Measurements from ENCODE around the gene WNT3.

The WNT3 gene

DNA sequence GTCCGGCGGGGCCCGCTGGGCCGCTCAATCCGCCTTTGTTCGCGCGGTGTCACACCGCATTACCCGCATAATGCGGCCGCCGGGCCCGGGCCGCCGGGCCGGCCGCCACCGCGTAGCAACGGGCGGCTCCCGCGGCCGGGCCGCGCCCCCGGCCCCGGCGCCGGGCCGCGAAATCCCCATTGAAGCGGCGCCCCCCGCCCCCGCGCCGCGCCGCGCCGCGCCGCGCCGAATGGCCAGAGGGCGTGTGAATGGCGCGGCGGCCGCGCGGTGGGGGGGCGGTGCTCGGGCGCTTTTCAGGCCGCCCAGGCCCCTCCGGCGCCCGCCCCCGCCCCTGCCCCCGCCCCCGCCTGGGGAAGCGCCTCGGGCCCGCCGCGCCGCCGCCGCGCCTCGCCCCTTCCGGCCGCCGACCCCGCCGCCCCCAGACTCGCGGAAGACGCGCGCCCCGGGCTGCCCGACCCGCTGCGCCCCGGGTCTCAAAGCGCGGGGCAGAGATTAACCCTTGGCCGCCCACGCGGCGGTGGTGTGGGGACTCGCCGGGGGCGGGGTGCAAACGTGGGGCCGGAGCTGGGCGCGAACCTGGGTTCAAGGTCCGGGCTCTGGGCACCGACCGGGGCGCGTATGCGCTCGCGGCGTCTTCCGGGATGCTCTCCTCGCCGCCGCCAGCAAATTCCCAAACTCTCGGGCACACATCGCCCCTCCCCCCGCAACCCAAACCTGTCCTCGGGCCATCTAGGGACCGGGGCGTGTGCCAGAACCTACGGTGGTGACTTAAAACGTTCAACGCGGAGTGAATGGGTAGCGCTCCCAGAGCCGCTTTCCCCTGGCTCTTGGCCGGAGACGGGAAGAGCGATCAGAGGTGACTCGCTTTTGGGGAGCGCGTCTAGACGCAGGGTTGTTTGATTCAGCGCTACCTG, 46.7 kb downstream of the WNT3 start:
- peak overlapping the region; percentile 92 for H3K4me2 ChIP-seq (ENCODE audit: low read length)
- TF ChIP-seq EZH2 (IDR thresholded peaks at IDR 0.05; ENCODE audit: borderline replicate concordance, low read length), result no peak
- TF ChIP-seq, protein P1, sequence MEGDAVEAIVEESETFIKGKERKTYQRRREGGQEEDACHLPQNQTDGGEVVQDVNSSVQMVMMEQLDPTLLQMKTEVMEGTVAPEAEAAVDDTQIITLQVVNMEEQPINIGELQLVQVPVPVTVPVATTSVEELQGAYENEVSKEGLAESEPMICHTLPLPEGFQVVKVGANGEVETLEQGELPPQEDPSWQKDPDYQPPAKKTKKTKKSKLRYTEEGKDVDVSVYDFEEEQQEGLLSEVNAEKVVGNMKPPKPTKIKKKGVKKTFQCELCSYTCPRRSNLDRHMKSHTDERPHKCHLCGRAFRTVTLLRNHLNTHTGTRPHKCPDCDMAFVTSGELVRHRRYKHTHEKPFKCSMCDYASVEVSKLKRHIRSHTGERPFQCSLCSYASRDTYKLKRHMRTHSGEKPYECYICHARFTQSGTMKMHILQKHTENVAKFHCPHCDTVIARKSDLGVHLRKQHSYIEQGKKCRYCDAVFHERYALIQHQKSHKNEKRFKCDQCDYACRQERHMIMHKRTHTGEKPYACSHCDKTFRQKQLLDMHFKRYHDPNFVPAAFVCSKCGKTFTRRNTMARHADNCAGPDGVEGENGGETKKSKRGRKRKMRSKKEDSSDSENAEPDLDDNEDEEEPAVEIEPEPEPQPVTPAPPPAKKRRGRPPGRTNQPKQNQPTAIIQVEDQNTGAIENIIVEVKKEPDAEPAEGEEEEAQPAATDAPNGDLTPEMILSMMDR (IDR thresholded peaks at IDR 0.05; ENCODE audit: low read length), result no peak
- peak overlapping the region; percentile 74 for H3K27ac ChIP-seq (ENCODE audit: low read depth, low read length, poor library complexity, severe bottlenecking)
- no peaks in the 10 kb centered on the region for H3K36me3 ChIP-seq (ENCODE audit: insufficient read depth, low read length)
- peak overlapping the region; percentile 75 for H3K4me3 ChIP-seq (ENCODE audit: low read depth, low read length, poor library complexity, severe bottlenecking)
- no peak overlapping the region for H2AFZ ChIP-seq (ENCODE audit: low read length)
- no peaks in the 10 kb centered on the region for H3K9me3 ChIP-seq (ENCODE audit: low read length)
- H3K9me2 ChIP-seq (ENCODE audit: low read depth, low read length), result no peaks in the 10 kb centered on the region
- peak overlapping the region; percentile 83 for H3K9ac ChIP-seq (ENCODE audit: low read length)
- no peaks in the 10 kb centered on the region for H3K27me3 ChIP-seq (ENCODE audit: insufficient read depth, low read length)
- H3K4me1 ChIP-seq (ENCODE audit: insufficient read depth, low read length, severe bottlenecking), result peaks cover 63% of the 10 kb centered on the region
- H3K79me2 ChIP-seq (ENCODE audit: insufficient read depth, low read length), result no peaks in the 10 kb centered on the region
- no peaks in the 10 kb centered on the region for H4K20me1 ChIP-seq (ENCODE audit: insufficient read depth, low read length)
- H3F3A ChIP-seq (ENCODE audit: insufficient read depth, low read length), result no peaks in the 10 kb centered on the region

DNA sequence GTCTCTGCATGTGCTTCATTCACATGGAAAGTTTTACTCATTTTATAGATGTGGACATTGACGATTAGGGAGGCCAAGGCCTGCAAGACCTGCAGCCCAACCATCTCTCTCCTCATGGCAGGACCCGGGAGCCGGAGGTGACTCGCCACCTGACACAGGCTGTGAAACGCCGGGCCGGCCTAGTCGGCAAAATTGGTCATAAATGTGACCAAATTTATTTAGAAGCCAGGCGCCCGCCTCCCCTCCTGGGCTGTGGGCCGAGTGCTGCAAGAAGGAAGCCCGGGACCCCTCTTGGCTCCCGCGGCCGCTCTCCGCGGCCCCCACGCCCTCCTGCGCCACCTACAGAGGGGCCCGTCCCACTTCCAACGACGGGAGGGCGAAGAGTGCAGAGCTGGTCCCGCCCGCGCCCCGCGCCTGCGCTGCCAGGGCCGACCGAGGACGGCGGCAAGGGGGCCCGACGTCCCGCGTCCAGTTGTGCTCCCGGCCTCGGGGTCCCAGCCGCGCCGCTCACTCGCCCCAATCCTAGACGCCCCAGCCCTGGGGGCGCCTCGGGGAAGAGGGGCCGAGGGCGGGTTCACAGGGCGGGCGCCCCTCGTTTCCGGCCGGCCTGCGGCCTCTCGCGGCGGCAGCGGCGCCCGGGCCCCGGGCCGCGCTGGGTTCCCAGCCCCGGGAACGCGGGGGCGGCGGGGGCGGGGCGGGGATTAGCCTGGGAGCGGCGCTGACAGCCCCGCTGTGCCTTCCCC, 47.5 kb downstream of the WNT3 start:
- peak overlapping the region; percentile 79 for H3K9ac ChIP-seq (ENCODE audit: low read length)
- H3K27ac ChIP-seq (ENCODE audit: low read depth, low read length, poor library complexity, severe bottlenecking), result peak overlapping the region; percentile 73

DNA sequence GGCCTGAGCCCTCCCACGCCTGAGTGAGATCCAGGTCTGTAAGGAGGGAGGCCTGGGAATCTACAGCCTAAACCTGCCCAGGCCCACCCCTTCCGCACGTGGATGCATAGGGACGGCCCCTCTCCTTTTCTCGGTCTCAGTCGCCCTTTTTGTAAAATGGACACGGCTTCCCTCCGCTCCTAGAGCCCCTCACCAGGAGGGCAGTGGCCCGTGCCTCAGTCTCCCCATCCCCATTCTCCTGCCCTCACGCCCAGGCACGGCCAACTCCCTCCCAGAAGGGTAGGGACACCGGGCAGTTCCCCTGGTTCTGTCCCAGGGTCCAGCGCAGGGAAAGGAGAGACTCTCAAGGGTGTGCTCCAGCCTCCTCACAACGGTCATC, 48.1 kb downstream of the WNT3 start:
- Histone ChIP-seq H3K4me2 (ENCODE audit: low read length) (peak overlapping the region; percentile 77), H3K9me2 (ENCODE audit: low read depth, low read length) (no peaks in the 10 kb centered on the region), H3K9ac (ENCODE audit: low read length) (peak overlapping the region; percentile 79), H4K20me1 (ENCODE audit: insufficient read depth, low read length) (no peaks in the 10 kb centered on the region), H3F3A (ENCODE audit: insufficient read depth, low read length) (no peaks in the 10 kb centered on the region), H3K4me1 (ENCODE audit: insufficient read depth, low read length, severe bottlenecking) (peaks cover 60% of the 10 kb centered on the region), H3K79me2 (ENCODE audit: insufficient read depth, low read length) (no peaks in the 10 kb centered on the region), H3K36me3 (ENCODE audit: insufficient read depth, low read length) (no peaks in the 10 kb centered on the region), H2AFZ (ENCODE audit: low read length) (no peak overlapping the region), H3K4me3 (ENCODE audit: low read depth, low read length, poor library complexity, severe bottlenecking) (peak overlapping the region; percentile 69), H3K9me3 (ENCODE audit: low read length) (no peaks in the 10 kb centered on the region), H3K27me3 (ENCODE audit: insufficient read depth, low read length) (no peaks in the 10 kb centered on the region), H3K27ac (ENCODE audit: low read depth, low read length, poor library complexity, severe bottlenecking) (peak overlapping the region; percentile 73)
- TF ChIP-seq, protein P1 (IDR thresholded peaks at IDR 0.05; ENCODE audit: low read length), result no peak
- no peak for TF ChIP-seq EZH2 (IDR thresholded peaks at IDR 0.05; ENCODE audit: borderline replicate concordance, low read length)

More for the DNA sequence above, 47.5 kb downstream of the WNT3 start:
- TF ChIP-seq, protein P1 (IDR thresholded peaks at IDR 0.05; ENCODE audit: low read length), result no peak
- H4K20me1 ChIP-seq (ENCODE audit: insufficient read depth, low read length), result no peaks in the 10 kb centered on the region
- H3K4me1 ChIP-seq (ENCODE audit: insufficient read depth, low read length, severe bottlenecking), result peaks cover 60% of the 10 kb centered on the region
- H3K79me2 ChIP-seq (ENCODE audit: insufficient read depth, low read length), result no peaks in the 10 kb centered on the region
- H3K36me3 ChIP-seq (ENCODE audit: insufficient read depth, low read length), result no peaks in the 10 kb centered on the region
- no peak overlapping the region for H2AFZ ChIP-seq (ENCODE audit: low read length)
- H3K9me2 ChIP-seq (ENCODE audit: low read depth, low read length), result no peaks in the 10 kb centered on the region
- H3F3A ChIP-seq (ENCODE audit: insufficient read depth, low read length), result no peaks in the 10 kb centered on the region
- H3K27me3 ChIP-seq (ENCODE audit: insufficient read depth, low read length), result no peaks in the 10 kb centered on the region
- peak overlapping the region; percentile 69 for H3K4me3 ChIP-seq (ENCODE audit: low read depth, low read length, poor library complexity, severe bottlenecking)
- no peaks in the 10 kb centered on the region for H3K9me3 ChIP-seq (ENCODE audit: low read length)
- peak overlapping the region; percentile 77 for H3K4me2 ChIP-seq (ENCODE audit: low read length)

Measured in OCI-LY1 (cell line).